IMR-90 (cell line): ENCODE results near the gene NRP2. TPM values are rescaled to one million over a fixed set of nuclear protein-coding genes. Genes with fewer than 3 reads are reported as not detected.

Source experiments
- ATAC-seq: fragments of 200-7000 bp; cut with Tn5 transposase; 2 replicates; pipeline ENCODE4 v1.9.1; 2020; ENCODE audit warnings: low read depth, mild to moderate bottlenecking, moderate library complexity
- BruUV-seq: library from RNA; stranded (reverse); fragments of 400-500 nt; replicated peaks from 2 replicates; lab custom pipeline; 2021; lab: Mats Ljungman, UMichigan
- CTCF ChIA-PET: fragments of 300-600 bp; formaldehyde crosslinking; extraction: SDS; loops from one replicate; lab custom pipeline; 2021; ENCODE audit warnings: antibody characterized with exemption; lab: Yijun Ruan, JAX
- POLR2A ChIA-PET: fragments of 300-600 bp; sonication (Branson Sonifier 250); formaldehyde crosslinking; loops from one replicate; lab custom pipeline; 2022; ENCODE audit warnings: antibody characterized with exemption; ENCODE audit not compliant: unreplicated experiment; lab: Charles Lee
- DNase-seq: peaks from one replicate; pipeline ENCODE4 v3.0.0; 2013
- H2AFZ ChIP-seq: replicated peaks from 2 replicates; pipeline ENCODE3; 2013; ENCODE audit warnings: low read length, mild to moderate bottlenecking; ENCODE audit not compliant: poor library complexity
- H2AK5ac ChIP-seq: 2 replicates; pipeline ENCODE4 v1.6.1; 2013; ENCODE audit warnings: low read depth, low read length, inconsistent platforms
- H2AK9ac ChIP-seq: replicated peaks from 2 replicates; pipeline ENCODE3; 2013; ENCODE audit warnings: mild to moderate bottlenecking, low read depth, low read length, moderate library complexity; ENCODE audit not compliant: poor library complexity
- H2BK120ac ChIP-seq: 2 replicates; pipeline ENCODE4 v1.6.1; 2013; ENCODE audit warnings: low read depth, low read length, inconsistent platforms
- H2BK15ac ChIP-seq: 3 replicates; pipeline ENCODE4 v1.6.1; 2013; ENCODE audit warnings: low read depth, low read length, inconsistent platforms
- H2BK20ac ChIP-seq: 2 replicates; pipeline ENCODE4 v1.6.1; 2013; ENCODE audit warnings: low read depth, mild to moderate bottlenecking, inconsistent platforms, low read length, moderate library complexity
- H2BK5ac ChIP-seq: 2 replicates; pipeline ENCODE4 v1.6.1; 2013; ENCODE audit warnings: mild to moderate bottlenecking, low read depth, low read length, inconsistent platforms; ENCODE audit not compliant: poor library complexity, severe bottlenecking
- H3K14ac ChIP-seq: replicated peaks from 2 replicates; pipeline ENCODE4 v1.6.1; 2013; ENCODE audit warnings: low read depth, low read length, inconsistent platforms
- H3K18ac ChIP-seq: 2 replicates; pipeline ENCODE4 v1.6.1; 2013; ENCODE audit warnings: low read depth, low read length, control low read depth
- H3K23ac ChIP-seq: 2 replicates; pipeline ENCODE4 v1.6.1; 2013; ENCODE audit warnings: low read depth, low read length, inconsistent platforms
- H3K27ac ChIP-seq: 2 replicates; pipeline ENCODE4 v1.5.1; 2013; ENCODE audit warnings: mild to moderate bottlenecking, control low read depth, low read length; ENCODE audit not compliant: insufficient read depth
- H3K27me3 ChIP-seq: 2 replicates; pipeline ENCODE4 v1.6.1; 2013; ENCODE audit warnings: low read length; ENCODE audit not compliant: control insufficient read depth, insufficient read depth
- H3K36me3 ChIP-seq: 2 replicates; pipeline ENCODE4 v1.6.1; 2013; ENCODE audit warnings: low read length, mixed read lengths; ENCODE audit not compliant: control insufficient read depth, insufficient read depth
- H3K4ac ChIP-seq: 2 replicates; pipeline ENCODE4 v1.6.1; 2013; ENCODE audit warnings: low read depth, low read length, inconsistent platforms
- H3K4me1 ChIP-seq: 2 replicates; pipeline ENCODE4 v1.6.1; 2013; ENCODE audit warnings: low read length, mixed read lengths; ENCODE audit not compliant: control insufficient read depth, insufficient read depth
- H3K4me2 ChIP-seq: 2 replicates; pipeline ENCODE4 v1.6.1; 2013; ENCODE audit warnings: low read depth, mild to moderate bottlenecking, control low read depth, low read length, moderate library complexity
- H3K4me3 ChIP-seq: 2 replicates; pipeline ENCODE4 v1.5.1; 2013; ENCODE audit warnings: low read depth, mild to moderate bottlenecking, control low read depth, low read length, moderate library complexity; ENCODE audit not compliant: insufficient read depth
- H3K56ac ChIP-seq: 2 replicates; pipeline ENCODE4 v1.6.1; 2013; ENCODE audit warnings: low read length, inconsistent platforms; ENCODE audit not compliant: insufficient read depth; ENCODE audit errors: extremely low read depth
- H3K79me1 ChIP-seq, 2 experiments: 2 replicates each; pipeline ENCODE4 v1.6.1; 2013; ENCODE audit warnings: low read length in 2 of 2, inconsistent platforms in 1 of 2, low read depth in 1 of 2
- H3K9ac ChIP-seq: 2 replicates; pipeline ENCODE4 v1.6.1; 2013; ENCODE audit warnings: low read depth, low read length, control low read depth
- H3K9me1 ChIP-seq: 2 replicates; pipeline ENCODE4 v1.6.1; 2013; ENCODE audit warnings: low read length, inconsistent platforms; ENCODE audit not compliant: insufficient read depth
- H3K9me3 ChIP-seq: 2 replicates; pipeline ENCODE4 v1.6.1; 2013; ENCODE audit warnings: low read length; ENCODE audit not compliant: control insufficient read depth, insufficient read depth
- H4K20me1 ChIP-seq: 2 replicates; pipeline ENCODE4 v1.6.1; 2013; ENCODE audit warnings: low read length, inconsistent platforms; ENCODE audit not compliant: insufficient read depth
- H4K5ac ChIP-seq: 2 replicates; pipeline ENCODE4 v1.6.1; 2013; ENCODE audit warnings: mild to moderate bottlenecking, low read depth, low read length, control low read depth
- H4K8ac ChIP-seq, 2 experiments: 2 replicates each; pipeline ENCODE4 v1.6.1; 2013; ENCODE audit warnings: low read depth in 2 of 2, low read length in 2 of 2, control low read depth in 1 of 2, inconsistent platforms in 1 of 2
- H4K91ac ChIP-seq: 2 replicates; pipeline ENCODE4 v1.6.1; 2013; ENCODE audit warnings: low read depth, low read length, inconsistent platforms; ENCODE audit not compliant: insufficient read depth
- CEBPB ChIP-seq: IDR thresholded peaks from 2 replicates; pipeline ENCODE4 v1.6.1; 2012; ENCODE audit warnings: low read depth, low read length, improper control_type of control experiment
- FOS ChIP-seq: fragments of 150-350 bp; IDR thresholded peaks from 2 replicates; pipeline ENCODE4 v1.6.1; 2016; ENCODE audit warnings: low read depth, low read length
- MAFK ChIP-seq: IDR thresholded peaks from 2 replicates; pipeline ENCODE4 v1.6.1; 2012; ENCODE audit warnings: low read depth, low read length, improper control_type of control experiment
- MAZ ChIP-seq: IDR thresholded peaks from 2 replicates; pipeline ENCODE4 v1.6.1; 2012; ENCODE audit warnings: low read depth, mild to moderate bottlenecking, low read length, improper control_type of control experiment, moderate library complexity, borderline replicate concordance
- MXI1 ChIP-seq: IDR thresholded peaks from 2 replicates; pipeline ENCODE4 v1.6.1; 2012; ENCODE audit warnings: low read depth, mild to moderate bottlenecking, low read length, moderate library complexity, borderline replicate concordance
- POLR2A ChIP-seq: IDR thresholded peaks from 2 replicates; pipeline ENCODE4 v1.6.1; 2012; ENCODE audit warnings: mild to moderate bottlenecking, low read depth, low read length
- RAD21 ChIP-seq: IDR thresholded peaks from 2 replicates; pipeline ENCODE4 v1.6.1; 2012; ENCODE audit warnings: low read length, improper control_type of control experiment
- RFX5 ChIP-seq: IDR thresholded peaks from 2 replicates; pipeline ENCODE4 v1.8.0; 2012; ENCODE audit warnings: low read depth, mild to moderate bottlenecking, low read length, moderate library complexity
- WGBS, 2 experiments: methylation state at CpG; one replicate each; pipeline versions ENCODE4 v1.1.5 to v1.1.7; 2013; ENCODE audit warnings: missing lambda C conversion rate in 2 of 2; ENCODE audit not compliant: insufficient read length in 1 of 2; ENCODE audit errors: extremely low coverage in 2 of 2; 5-methylcytosine and 5-hydroxymethylcytosine counted together
- dilution Hi-C: fragments of 300-500 bp; cut with HindIII; formaldehyde crosslinking; loops from one replicate; pipeline ENCODE4 v1.14.3; 2018; ENCODE audit warnings: low sequenced_read_pairs; ENCODE audit not compliant: unreplicated experiment
- in situ Hi-C: fragments of 300-500 bp; cut with MboI; formaldehyde crosslinking; loops from 3 replicates; pipeline ENCODE4 v1.14.3; 2019; ENCODE audit warnings: low sequenced_read_pairs, inconsistent platforms, mixed read lengths
- intact Hi-C: fragments of 100-400 bp; cut with micrococcal nuclease; formaldehyde crosslinking; loops from 2 replicates; pipeline ENCODE4 v1.10.0; 2022
- polyA plus RNA-seq, 3 experiments: library from polyadenylated mRNA; depleted of rRNA; stranded (reverse); fragments of >200 nt; gene quantifications; 2 replicates each; pipeline ENCODE4 v1.2.3, GENCODE V29; 2012; ENCODE audit warnings: low replicate concordance in 1 of 3
- total RNA-seq: library from RNA; depleted of rRNA; stranded (reverse); fragments of >200 nt; gene quantifications from 2 replicates; pipeline ENCODE4 v1.2.3, GENCODE V29; 2012
- TF ChIP-seq, protein P1 (sequence below): fragments of 150-350 bp; IDR thresholded peaks from 2 replicates; pipeline ENCODE4 v1.6.1; 2017; ENCODE audit warnings: mild to moderate bottlenecking, antibody characterized with exemption, low read length, low read depth
- TF ChIP-seq, protein P2 (sequence below): conservative IDR thresholded peaks from 2 replicates; pipeline ENCODE4 v1.5.1; 2012; ENCODE audit warnings: mild to moderate bottlenecking, low read depth, low read length, improper control_type of control experiment
- TF ChIP-seq, protein P3 (sequence below): fragments of 150-350 bp; IDR thresholded peaks from 2 replicates; pipeline ENCODE4 v1.6.1; 2016; ENCODE audit warnings: low read depth, mild to moderate bottlenecking, low read length, moderate library complexity, borderline replicate concordance

The NRP2 gene
- total and polyA plus RNA-seq, 2 of the 4 experiments (the other 2 are of a cell fraction): 46.4 to 51.3 TPM

DNA sequence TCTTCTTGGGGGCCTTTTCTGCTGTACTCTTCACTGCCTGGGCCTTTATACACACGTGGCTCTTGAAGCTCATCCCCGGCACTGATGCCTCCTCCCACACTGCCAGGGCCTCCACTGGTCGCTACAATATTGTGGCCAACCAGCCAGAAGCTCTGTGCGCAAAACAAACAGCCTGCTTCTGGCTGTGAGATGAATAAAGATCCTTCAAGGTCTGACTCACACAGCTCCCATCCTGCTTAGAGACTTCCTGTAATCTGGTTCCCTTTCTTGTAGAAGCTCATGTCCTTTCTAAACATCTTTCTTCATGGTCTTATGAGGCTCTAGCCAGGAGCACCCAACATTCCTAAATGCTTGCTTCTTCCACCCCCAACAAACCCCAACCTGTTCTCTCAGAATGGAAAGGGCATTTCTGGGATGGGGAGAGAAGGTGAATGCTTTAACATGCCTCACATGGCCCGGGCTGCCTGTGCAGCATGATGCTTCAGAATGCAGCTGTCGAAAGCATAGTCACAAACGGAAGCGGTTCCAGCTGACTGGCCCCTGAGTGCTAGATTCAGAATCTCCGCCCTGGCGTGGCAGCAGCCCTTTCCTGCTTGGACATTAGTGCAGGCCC is 24.6 kb downstream of the NRP2 start (continued):
- TF ChIP-seq, protein P1, sequence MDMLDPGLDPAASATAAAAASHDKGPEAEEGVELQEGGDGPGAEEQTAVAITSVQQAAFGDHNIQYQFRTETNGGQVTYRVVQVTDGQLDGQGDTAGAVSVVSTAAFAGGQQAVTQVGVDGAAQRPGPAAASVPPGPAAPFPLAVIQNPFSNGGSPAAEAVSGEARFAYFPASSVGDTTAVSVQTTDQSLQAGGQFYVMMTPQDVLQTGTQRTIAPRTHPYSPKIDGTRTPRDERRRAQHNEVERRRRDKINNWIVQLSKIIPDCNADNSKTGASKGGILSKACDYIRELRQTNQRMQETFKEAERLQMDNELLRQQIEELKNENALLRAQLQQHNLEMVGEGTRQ: peak; percentile 66

DNA sequence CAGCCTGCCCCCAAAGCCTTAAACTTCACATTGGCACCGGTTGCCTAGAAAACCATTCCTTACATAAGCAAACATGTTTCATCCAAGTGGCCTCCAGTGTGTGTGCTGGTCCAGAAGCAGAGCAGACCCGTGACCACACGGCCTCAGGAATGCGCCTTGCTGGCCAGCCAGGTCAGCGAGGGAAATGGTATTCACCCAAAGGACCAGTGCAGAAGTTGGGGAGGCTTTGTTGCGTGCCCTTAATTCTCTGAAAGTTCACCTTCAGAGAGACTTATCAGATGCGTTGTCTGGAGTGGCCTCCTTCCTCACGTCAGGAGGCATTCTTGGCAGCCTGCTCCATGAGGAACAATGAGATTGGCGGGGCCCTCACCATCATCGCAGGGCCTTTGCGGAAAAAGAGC is 25.9 kb downstream of the NRP2 start:
- peak overlapping the region; percentile 96 for H2BK5ac ChIP-seq
- peak overlapping the region; percentile 98 for H2BK20ac ChIP-seq
- H3K4me2 ChIP-seq: peak overlapping the region; percentile 1; the same call in 1 of the 2 replicates
- BruUV-seq: no TSS peak
- peak overlapping the region in 1 of 2 experiments; percentile 92; a peak in 2 of 4 replicates for H4K8ac ChIP-seq
- H2BK15ac ChIP-seq: peak overlapping the region; percentile 91
- peak overlapping the region; percentile 89 for H3K27ac ChIP-seq
- no peak overlapping the region for H3K56ac ChIP-seq
- H3K9me3 ChIP-seq: no peaks in the 10 kb centered on the region
- peak overlapping the region; percentile 50 for H2AFZ ChIP-seq
- CTCF ChIA-PET: no interaction called here
- H3K9me1 ChIP-seq: peaks cover 40% of the 10 kb centered on the region
- peak overlapping the region; percentile 6 for H3K14ac ChIP-seq
- in situ Hi-C loops (no loop called here), dilution Hi-C loops (no loop called here), intact Hi-C loops (no loop called here)
- H3K79me1 ChIP-seq: peaks cover 26 to 74% of the 10 kb centered on the region in 2 experiments
- WGBS, 2 experiments: 67% methylated on average over 3 of the region's 11 CpGs; no CpG with 5 or more reads in 1 of the 2 experiments
- peak overlapping the region; percentile 1; the same call in 1 of the 2 replicates for H4K5ac ChIP-seq
- H3K18ac ChIP-seq: peak overlapping the region; percentile 38; the same call in 1 of the 2 replicates
- peak overlapping the region; percentile 98 for H2BK120ac ChIP-seq
- H3K4ac ChIP-seq: peak overlapping the region; percentile 96
- no peaks in the 10 kb centered on the region for H3K27me3 ChIP-seq
- H3K4me1 ChIP-seq: peaks cover 40% of the 10 kb centered on the region
- no peak overlapping the region for H3K9ac ChIP-seq
- no peak overlapping the region for H3K4me3 ChIP-seq
- peak; percentile 53 for ATAC-seq
- POLR2A ChIA-PET: no interaction called here
- H2AK5ac ChIP-seq: peak overlapping the region; percentile 76; the same call in 1 of the 2 replicates
- H3K23ac ChIP-seq: peak overlapping the region; percentile 32; the same call in 1 of the 2 replicates
- peaks cover 11% of the 10 kb centered on the region for H3K36me3 ChIP-seq
- peak; percentile 90 for DNase-seq
- peak overlapping the region; percentile 70; the same call in 1 of the 2 replicates for H4K91ac ChIP-seq
- peak overlapping the region; percentile 66 for H2AK9ac ChIP-seq
- peaks cover 3% of the 10 kb centered on the region; the same call in 1 of the 2 replicates for H4K20me1 ChIP-seq
- TF ChIP-seq, protein P2, sequence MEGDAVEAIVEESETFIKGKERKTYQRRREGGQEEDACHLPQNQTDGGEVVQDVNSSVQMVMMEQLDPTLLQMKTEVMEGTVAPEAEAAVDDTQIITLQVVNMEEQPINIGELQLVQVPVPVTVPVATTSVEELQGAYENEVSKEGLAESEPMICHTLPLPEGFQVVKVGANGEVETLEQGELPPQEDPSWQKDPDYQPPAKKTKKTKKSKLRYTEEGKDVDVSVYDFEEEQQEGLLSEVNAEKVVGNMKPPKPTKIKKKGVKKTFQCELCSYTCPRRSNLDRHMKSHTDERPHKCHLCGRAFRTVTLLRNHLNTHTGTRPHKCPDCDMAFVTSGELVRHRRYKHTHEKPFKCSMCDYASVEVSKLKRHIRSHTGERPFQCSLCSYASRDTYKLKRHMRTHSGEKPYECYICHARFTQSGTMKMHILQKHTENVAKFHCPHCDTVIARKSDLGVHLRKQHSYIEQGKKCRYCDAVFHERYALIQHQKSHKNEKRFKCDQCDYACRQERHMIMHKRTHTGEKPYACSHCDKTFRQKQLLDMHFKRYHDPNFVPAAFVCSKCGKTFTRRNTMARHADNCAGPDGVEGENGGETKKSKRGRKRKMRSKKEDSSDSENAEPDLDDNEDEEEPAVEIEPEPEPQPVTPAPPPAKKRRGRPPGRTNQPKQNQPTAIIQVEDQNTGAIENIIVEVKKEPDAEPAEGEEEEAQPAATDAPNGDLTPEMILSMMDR: no peak
- TF ChIP-seq, protein P1: peak; percentile 37; the same call in 1 of the 2 replicates
- TF ChIP-seq FOS: peak; percentile 15; the same call in 1 of the 2 replicates
- no peak for TF ChIP-seq CEBPB
- TF ChIP-seq RFX5: no peak
- no peak for TF ChIP-seq POLR2A
- no peak for TF ChIP-seq MXI1
- TF ChIP-seq MAFK: no peak
- no peak for TF ChIP-seq RAD21
- TF ChIP-seq, protein P3, sequence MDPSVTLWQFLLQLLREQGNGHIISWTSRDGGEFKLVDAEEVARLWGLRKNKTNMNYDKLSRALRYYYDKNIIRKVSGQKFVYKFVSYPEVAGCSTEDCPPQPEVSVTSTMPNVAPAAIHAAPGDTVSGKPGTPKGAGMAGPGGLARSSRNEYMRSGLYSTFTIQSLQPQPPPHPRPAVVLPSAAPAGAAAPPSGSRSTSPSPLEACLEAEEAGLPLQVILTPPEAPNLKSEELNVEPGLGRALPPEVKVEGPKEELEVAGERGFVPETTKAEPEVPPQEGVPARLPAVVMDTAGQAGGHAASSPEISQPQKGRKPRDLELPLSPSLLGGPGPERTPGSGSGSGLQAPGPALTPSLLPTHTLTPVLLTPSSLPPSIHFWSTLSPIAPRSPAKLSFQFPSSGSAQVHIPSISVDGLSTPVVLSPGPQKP: no peak
- no peak for TF ChIP-seq MAZ
